Ascending aorta (tissue), 2 donors: Measurements from ENCODE around the gene ACOXL. TPM values are rescaled to one million over a fixed set of nuclear protein-coding genes. Genes with fewer than 3 reads are reported as not detected.

Experiments
- DNase-seq, 2 donors: peaks; one replicate each; pipeline ENCODE4 v3.0.0-alpha.2; 2019; ENCODE audit warnings: low spot score in 2 of 2
- H3K27ac ChIP-seq, 2 donors: fragments of 200-600 bp; sonication (generic); one replicate each; pipeline ENCODE4 v1.5.1; 2016 to 2017; ENCODE audit warnings: mild to moderate bottlenecking in 1 of 2
- H3K27me3 ChIP-seq: fragments of 200-600 bp; sonication (generic); one replicate; pipeline ENCODE4 v1.5.1; 2017
- H3K36me3 ChIP-seq, 2 donors: fragments of 200-600 bp; sonication (generic); one replicate each; pipeline ENCODE4 v1.5.1; 2016
- H3K4me1 ChIP-seq, 2 donors: fragments of 200-600 bp; sonication (generic); one replicate each; pipeline ENCODE4 v1.5.1; 2016 to 2017; ENCODE audit warnings: mild to moderate bottlenecking in 1 of 2
- H3K4me3 ChIP-seq, 2 donors: fragments of 200-600 bp; sonication (generic); one replicate each; pipeline ENCODE4 v1.5.1; 2016 to 2017; ENCODE audit warnings: mild to moderate bottlenecking in 1 of 2
- H3K9me3 ChIP-seq, 2 donors: fragments of 200-600 bp; sonication (generic); one replicate each; pipeline ENCODE4 v1.5.1; 2016
- CTCF ChIP-seq, 3 experiments: fragments of 200-600 bp in 2 of 3; fragments of 450-650 bp in 1 of 3; sonication (generic) in 2 of 3; IDR thresholded peaks; one replicate each; pipeline ENCODE4 v1.5.1; 2016 to 2019; ENCODE audit warnings: antibody characterized with exemption in 3 of 3, mild to moderate bottlenecking in 1 of 3, moderate library complexity in 1 of 3
- intact Hi-C: fragments of 100-400 bp; cut with DNase I; formaldehyde crosslinking; loops from one replicate; pipeline ENCODE4 v1.15.1; 2023
- total RNA-seq: library from RNA; depleted of rRNA; stranded (reverse); fragments of >200 nt; gene quantifications from one replicate; pipeline ENCODE4 v1.1.0, GENCODE V29; 2016

Gene ACOXL
- total RNA-seq, 1 donor from 2014 or later = not detected

GRCh38 chr2:111094691-111095090, 362.3 kb downstream of the ACOXL start:
- Histone ChIP-seq H3K36me3 (no peaks in the 10 kb centered on the region), H3K9me3 (no peaks in the 10 kb centered on the region), H3K27me3 (no peaks in the 10 kb centered on the region), H3K4me1 (no peaks in the 10 kb centered on the region), H3K27ac (no peak overlapping the region), H3K4me3 (no peak overlapping the region)
- TF ChIP-seq CTCF (IDR thresholded peaks at IDR 0.05) = no peak
- intact Hi-C loops = no loop called here
- no peak for DNase-seq

- Histone ChIP-seq H3K4me3 (no peak overlapping the region), H3K27me3 (no peaks in the 10 kb centered on the region), H3K36me3 (no peaks in the 10 kb centered on the region), H3K27ac (no peak overlapping the region), H3K4me1 (no peaks in the 10 kb centered on the region), H3K9me3 (no peaks in the 10 kb centered on the region)
- no peak for TF ChIP-seq CTCF (IDR thresholded peaks at IDR 0.05)
- DNase-seq = no peak
- intact Hi-C loops = no loop called here
Observed at GRCh38 chr2:111095434-111095833, 363.1 kb downstream of the ACOXL start.

GRCh38 chr2:111099402-111099801, 367.0 kb downstream of the ACOXL start:
- Histone ChIP-seq H3K27ac (no peak overlapping the region), H3K9me3 (no peaks in the 10 kb centered on the region), H3K36me3 (no peaks in the 10 kb centered on the region), H3K27me3 (no peaks in the 10 kb centered on the region), H3K4me1 (no peaks in the 10 kb centered on the region), H3K4me3 (no peak overlapping the region)
- TF ChIP-seq CTCF (IDR thresholded peaks at IDR 0.05) = no peak
- intact Hi-C loops = no loop called here
- no peak for DNase-seq

- no peaks in the 10 kb centered on the region for H3K36me3 ChIP-seq
- H3K4me3 ChIP-seq = no peak overlapping the region
- H3K9me3 ChIP-seq = no peaks in the 10 kb centered on the region
- intact Hi-C loops = no loop called here
- TF ChIP-seq CTCF (IDR thresholded peaks at IDR 0.05) = no peak
- no peaks in the 10 kb centered on the region for H3K4me1 ChIP-seq
- no peak overlapping the region for H3K27ac ChIP-seq
- H3K27me3 ChIP-seq = no peaks in the 10 kb centered on the region
- DNase-seq = no peak
Observed at GRCh38 chr2:111100087-111100764, 367.9 kb downstream of the ACOXL start.

GRCh38 chr2:111100765-111101162, 368.4 kb downstream of the ACOXL start:
- no peak overlapping the region for H3K4me3 ChIP-seq
- TF ChIP-seq CTCF (IDR thresholded peaks at IDR 0.05) = no peak
- H3K4me1 ChIP-seq = no peaks in the 10 kb centered on the region
- no peak overlapping the region for H3K27ac ChIP-seq
- intact Hi-C loops = no loop called here
- DNase-seq = no peak
- H3K9me3 ChIP-seq = no peaks in the 10 kb centered on the region
- no peaks in the 10 kb centered on the region for H3K36me3 ChIP-seq
- H3K27me3 ChIP-seq = no peaks in the 10 kb centered on the region

- no peak for DNase-seq
- no peak for TF ChIP-seq CTCF (IDR thresholded peaks at IDR 0.05)
- no peaks in the 10 kb centered on the region for H3K27me3 ChIP-seq
- no peaks in the 10 kb centered on the region for H3K36me3 ChIP-seq
- H3K27ac ChIP-seq = no peak overlapping the region
- H3K4me3 ChIP-seq = no peak overlapping the region
- intact Hi-C loops = no loop called here
- H3K4me1 ChIP-seq = no peaks in the 10 kb centered on the region
- no peaks in the 10 kb centered on the region for H3K9me3 ChIP-seq
Observed at GRCh38 chr2:111101592-111101991, 369.2 kb downstream of the ACOXL start.
